Measurements from ENCODE around the gene POMC.
"Not testable (repeated sequence)": the region's sequence is repeated elsewhere in the genome, so short reads cannot be mapped to it uniquely, and the experiment has no call there.

- not testable (repeated sequence) for TF ChIP-seq EZH2phosphoT487 (IDR thresholded peaks at IDR 0.05; ENCODE audit: borderline replicate concordance); CTCF (conservative IDR thresholded peaks at IDR 0.05; ENCODE audit: low read length)
Measured at GRCh38 chr2:25162061-25162460, 6.3 kb downstream of the POMC start.

Measured in Loucy (cell line).